ENCODE data around the gene GNG12. TPM values are rescaled to one million over a fixed set of nuclear protein-coding genes. Genes with fewer than 3 reads are reported as not detected.

Gene GNG12
- total and polyA plus RNA-seq, 9 of the 15 experiments (the other 6 are each of a cell fraction or from before 2014, with no cell fraction given): 2.6 to 6.0 (median 4.1) TPM

DNA sequence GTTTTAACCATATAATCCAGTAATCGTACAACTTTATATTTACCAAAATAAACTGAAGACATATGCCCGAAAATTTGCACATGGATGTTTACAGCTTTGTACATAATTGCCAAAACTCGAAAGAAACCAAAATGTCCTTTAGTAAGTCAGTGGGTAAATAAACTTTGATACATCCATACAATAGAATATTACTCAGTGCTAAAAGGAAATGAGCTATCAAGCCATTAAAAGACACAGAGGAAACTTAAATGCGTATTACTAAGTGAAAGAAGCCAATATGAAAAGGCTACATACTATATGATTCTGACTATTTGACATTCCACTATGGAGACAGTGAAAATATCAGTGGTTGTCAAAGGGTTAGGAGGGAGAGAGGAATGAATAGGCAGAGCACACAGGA is 23.4 kb downstream of the GNG12 start:
- intact Hi-C loops (cut with micrococcal nuclease): no loop called here
- Histone ChIP-seq H2AFZ (ENCODE audit: low read depth, low read length) (no peak overlapping the region), H3K4me1 (replicated peaks in 1 of 2; ENCODE audit: control insufficient read depth in 2 of 2, insufficient read depth in 2 of 2, low read length in 2 of 2) (no peaks in the 10 kb centered on the region), H3K36me3 (ENCODE audit: control insufficient read depth, insufficient read depth, low read length) (no peaks in the 10 kb centered on the region), H3K9me3 (replicated peaks; ENCODE audit: control insufficient read depth, insufficient read depth, low read depth, low read length) (no peaks in the 10 kb centered on the region), H4K20me1 (replicated peaks; ENCODE audit: control insufficient read depth, insufficient read depth, low read length) (no peaks in the 10 kb centered on the region), H3K9ac (ENCODE audit: insufficient read depth in 1 of 2, low read depth in 2 of 2, low read length in 2 of 2) (no peak overlapping the region), H3K27ac (ENCODE audit: extremely low read depth, low read depth, low read length) (no peak overlapping the region), H3K9me1 (ENCODE audit: control insufficient read depth, insufficient read depth, low read length) (no peaks in the 10 kb centered on the region), H3K4me3 (no peak overlapping the region), H3K27me3 (ENCODE audit: control insufficient read depth in 2 of 2, insufficient read depth in 2 of 2, low read length in 2 of 2) (peaks cover 0 to 4% of the 10 kb centered on the region in 2 experiments; a peak in 2 of 5 replicates), H3K4me2 (ENCODE audit: insufficient read depth, low read length) (no peak overlapping the region), H3K79me2 (ENCODE audit: control insufficient read depth, insufficient read depth, low read length) (no peaks in the 10 kb centered on the region)
- ATAC-seq (no peak), FAIRE-seq (no peak), DNase-seq (ENCODE audit: extremely low read depth in 1 of 4, low spot score in 3 of 4) (no peak)
- POLR2A ChIA-PET: no interaction called here
- no TSS peak for BruUV-seq (replicated peaks)
- CTCF ChIA-PET (ENCODE audit: low intra/inter-chr PET ratio): no interaction called here
- in situ Hi-C loops (cut with MboI): no loop called here
- WGBS (ENCODE audit: insufficient coverage, low coverage, missing lambda C conversion rate): 2% methylated on average over 4 of the region's 4 CpGs
- TF ChIP-seq, protein P1, sequence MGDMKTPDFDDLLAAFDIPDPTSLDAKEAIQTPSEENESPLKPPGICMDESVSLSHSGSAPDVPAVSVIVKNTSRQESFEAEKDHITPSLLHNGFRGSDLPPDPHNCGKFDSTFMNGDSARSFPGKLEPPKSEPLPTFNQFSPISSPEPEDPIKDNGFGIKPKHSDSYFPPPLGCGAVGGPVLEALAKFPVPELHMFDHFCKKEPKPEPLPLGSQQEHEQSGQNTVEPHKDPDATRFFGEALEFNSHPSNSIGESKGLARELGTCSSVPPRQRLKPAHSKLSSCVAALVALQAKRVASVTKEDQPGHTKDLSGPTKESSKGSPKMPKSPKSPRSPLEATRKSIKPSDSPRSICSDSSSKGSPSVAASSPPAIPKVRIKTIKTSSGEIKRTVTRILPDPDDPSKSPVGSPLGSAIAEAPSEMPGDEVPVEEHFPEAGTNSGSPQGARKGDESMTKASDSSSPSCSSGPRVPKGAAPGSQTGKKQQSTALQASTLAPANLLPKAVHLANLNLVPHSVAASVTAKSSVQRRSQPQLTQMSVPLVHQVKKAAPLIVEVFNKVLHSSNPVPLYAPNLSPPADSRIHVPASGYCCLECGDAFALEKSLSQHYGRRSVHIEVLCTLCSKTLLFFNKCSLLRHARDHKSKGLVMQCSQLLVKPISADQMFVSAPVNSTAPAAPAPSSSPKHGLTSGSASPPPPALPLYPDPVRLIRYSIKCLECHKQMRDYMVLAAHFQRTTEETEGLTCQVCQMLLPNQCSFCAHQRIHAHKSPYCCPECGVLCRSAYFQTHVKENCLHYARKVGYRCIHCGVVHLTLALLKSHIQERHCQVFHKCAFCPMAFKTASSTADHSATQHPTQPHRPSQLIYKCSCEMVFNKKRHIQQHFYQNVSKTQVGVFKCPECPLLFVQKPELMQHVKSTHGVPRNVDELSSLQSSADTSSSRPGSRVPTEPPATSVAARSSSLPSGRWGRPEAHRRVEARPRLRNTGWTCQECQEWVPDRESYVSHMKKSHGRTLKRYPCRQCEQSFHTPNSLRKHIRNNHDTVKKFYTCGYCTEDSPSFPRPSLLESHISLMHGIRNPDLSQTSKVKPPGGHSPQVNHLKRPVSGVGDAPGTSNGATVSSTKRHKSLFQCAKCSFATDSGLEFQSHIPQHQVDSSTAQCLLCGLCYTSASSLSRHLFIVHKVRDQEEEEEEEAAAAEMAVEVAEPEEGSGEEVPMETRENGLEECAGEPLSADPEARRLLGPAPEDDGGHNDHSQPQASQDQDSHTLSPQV (IDR thresholded peaks at IDR 0.05): no peak
- TF ChIP-seq, protein P2, sequence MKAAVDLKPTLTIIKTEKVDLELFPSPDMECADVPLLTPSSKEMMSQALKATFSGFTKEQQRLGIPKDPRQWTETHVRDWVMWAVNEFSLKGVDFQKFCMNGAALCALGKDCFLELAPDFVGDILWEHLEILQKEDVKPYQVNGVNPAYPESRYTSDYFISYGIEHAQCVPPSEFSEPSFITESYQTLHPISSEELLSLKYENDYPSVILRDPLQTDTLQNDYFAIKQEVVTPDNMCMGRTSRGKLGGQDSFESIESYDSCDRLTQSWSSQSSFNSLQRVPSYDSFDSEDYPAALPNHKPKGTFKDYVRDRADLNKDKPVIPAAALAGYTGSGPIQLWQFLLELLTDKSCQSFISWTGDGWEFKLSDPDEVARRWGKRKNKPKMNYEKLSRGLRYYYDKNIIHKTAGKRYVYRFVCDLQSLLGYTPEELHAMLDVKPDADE (conservative IDR thresholded peaks at IDR 0.05; ENCODE audit: control insufficient read depth, low read depth, low read length): no peak
- TF ChIP-seq SNIP1 (IDR thresholded peaks at IDR 0.05; ENCODE audit: low read depth): no peak
- no peak for TF ChIP-seq HDAC1 (IDR thresholded peaks at IDR 0.05)
- no peak for TF ChIP-seq ZNF165 (CRISPR knock-in tag; IDR thresholded peaks at IDR 0.05; ENCODE audit: borderline replicate concordance)
- TF ChIP-seq SRSF1 (IDR thresholded peaks at IDR 0.05; ENCODE audit: low read depth, low read length): no peak
- no peak for TF ChIP-seq FOXM1 (IDR thresholded peaks at IDR 0.05; ENCODE audit: low read depth)
- TF ChIP-seq FOXM1 (CRISPR knock-in tag; IDR thresholded peaks at IDR 0.05; ENCODE audit: low read depth): no peak
- no peak for TF ChIP-seq PHF20 (IDR thresholded peaks at IDR 0.05; ENCODE audit: partially characterized antibody)
- TF ChIP-seq RBM34 (IDR thresholded peaks at IDR 0.05; ENCODE audit: borderline replicate concordance, insufficient read depth, low read length): no peak
- TF ChIP-seq, protein P3, sequence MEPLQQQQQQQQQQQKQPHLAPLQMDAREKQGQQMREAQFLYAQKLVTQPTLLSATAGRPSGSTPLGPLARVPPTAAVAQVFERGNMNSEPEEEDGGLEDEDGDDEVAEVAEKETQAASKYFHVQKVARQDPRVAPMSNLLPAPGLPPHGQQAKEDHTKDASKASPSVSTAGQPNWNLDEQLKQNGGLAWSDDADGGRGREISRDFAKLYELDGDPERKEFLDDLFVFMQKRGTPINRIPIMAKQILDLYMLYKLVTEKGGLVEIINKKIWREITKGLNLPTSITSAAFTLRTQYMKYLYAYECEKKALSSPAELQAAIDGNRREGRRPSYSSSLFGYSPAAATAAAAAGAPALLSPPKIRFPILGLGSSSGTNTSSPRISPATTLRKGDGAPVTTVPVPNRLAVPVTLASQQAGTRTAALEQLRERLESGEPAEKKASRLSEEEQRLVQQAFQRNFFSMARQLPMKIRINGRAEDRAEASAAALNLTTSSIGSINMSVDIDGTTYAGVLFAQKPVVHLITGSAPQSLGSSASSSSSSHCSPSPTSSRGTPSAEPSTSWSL (CRISPR knock-in tag; IDR thresholded peaks at IDR 0.05; ENCODE audit: borderline replicate concordance): no peak
- TF ChIP-seq, protein P4, sequence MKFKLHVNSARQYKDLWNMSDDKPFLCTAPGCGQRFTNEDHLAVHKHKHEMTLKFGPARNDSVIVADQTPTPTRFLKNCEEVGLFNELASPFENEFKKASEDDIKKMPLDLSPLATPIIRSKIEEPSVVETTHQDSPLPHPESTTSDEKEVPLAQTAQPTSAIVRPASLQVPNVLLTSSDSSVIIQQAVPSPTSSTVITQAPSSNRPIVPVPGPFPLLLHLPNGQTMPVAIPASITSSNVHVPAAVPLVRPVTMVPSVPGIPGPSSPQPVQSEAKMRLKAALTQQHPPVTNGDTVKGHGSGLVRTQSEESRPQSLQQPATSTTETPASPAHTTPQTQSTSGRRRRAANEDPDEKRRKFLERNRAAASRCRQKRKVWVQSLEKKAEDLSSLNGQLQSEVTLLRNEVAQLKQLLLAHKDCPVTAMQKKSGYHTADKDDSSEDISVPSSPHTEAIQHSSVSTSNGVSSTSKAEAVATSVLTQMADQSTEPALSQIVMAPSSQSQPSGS (CRISPR knock-in tag; IDR thresholded peaks at IDR 0.05): no peak
- TF ChIP-seq NR4A1 (CRISPR knock-in tag; IDR thresholded peaks at IDR 0.05): no peak
- TF ChIP-seq NR4A1 (tag; IDR thresholded peaks at IDR 0.05): no peak
- no peak for TF ChIP-seq ETV6 (IDR thresholded peaks at IDR 0.05; ENCODE audit: borderline replicate concordance in 1 of 2, low read depth in 2 of 2, low read length in 1 of 2)
- TF ChIP-seq ETV6 (CRISPR knock-in tag; IDR thresholded peaks at IDR 0.05; ENCODE audit: borderline replicate concordance): no peak

Data from K562 (cell line).